Neural progenitor cell (in vitro differentiated cells): ENCODE measurements around the gene GOLGA7B.

ENCODE experiments used
- EZH2 ChIP-seq: fragments of 200-600 bp; sonication (generic); IDR thresholded peaks from 2 replicates; pipeline ENCODE4 v1.6.1; 2017; ENCODE audit warnings: antibody characterized with exemption, mild to moderate bottlenecking, moderate library complexity
- EZH2phosphoT487 ChIP-seq: fragments of 200-600 bp; sonication (generic); IDR thresholded peaks from 2 replicates; pipeline ENCODE4 v1.6.1; 2017; ENCODE audit warnings: antibody characterized with exemption
- TF ChIP-seq, protein P1 (sequence below): fragments of 200-600 bp; sonication (generic); IDR thresholded peaks from 2 replicates; pipeline ENCODE4 v1.5.1; 2017; ENCODE audit warnings: antibody characterized with exemption, mild to moderate bottlenecking

DNA sequence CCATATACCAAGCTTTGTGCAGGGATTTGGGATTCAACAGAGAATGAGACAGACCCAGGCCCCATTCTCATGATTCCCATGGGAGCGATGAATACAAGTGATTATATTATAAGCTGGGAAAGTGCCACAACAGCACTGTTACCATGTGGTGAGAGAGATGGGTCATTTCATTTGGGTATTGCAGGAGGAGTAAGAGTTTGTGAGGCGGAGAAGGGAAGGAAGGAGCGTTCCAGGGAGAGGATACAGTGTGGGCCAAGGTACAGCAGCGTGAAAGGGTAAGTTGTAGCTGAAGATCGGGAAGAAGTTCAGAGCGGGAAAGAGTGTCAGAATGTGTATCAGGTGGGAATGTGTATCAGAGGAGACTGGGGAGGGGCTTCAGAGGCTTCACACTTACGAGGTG is 38.5 kb downstream of the GOLGA7B start:
- TF ChIP-seq, protein P1, sequence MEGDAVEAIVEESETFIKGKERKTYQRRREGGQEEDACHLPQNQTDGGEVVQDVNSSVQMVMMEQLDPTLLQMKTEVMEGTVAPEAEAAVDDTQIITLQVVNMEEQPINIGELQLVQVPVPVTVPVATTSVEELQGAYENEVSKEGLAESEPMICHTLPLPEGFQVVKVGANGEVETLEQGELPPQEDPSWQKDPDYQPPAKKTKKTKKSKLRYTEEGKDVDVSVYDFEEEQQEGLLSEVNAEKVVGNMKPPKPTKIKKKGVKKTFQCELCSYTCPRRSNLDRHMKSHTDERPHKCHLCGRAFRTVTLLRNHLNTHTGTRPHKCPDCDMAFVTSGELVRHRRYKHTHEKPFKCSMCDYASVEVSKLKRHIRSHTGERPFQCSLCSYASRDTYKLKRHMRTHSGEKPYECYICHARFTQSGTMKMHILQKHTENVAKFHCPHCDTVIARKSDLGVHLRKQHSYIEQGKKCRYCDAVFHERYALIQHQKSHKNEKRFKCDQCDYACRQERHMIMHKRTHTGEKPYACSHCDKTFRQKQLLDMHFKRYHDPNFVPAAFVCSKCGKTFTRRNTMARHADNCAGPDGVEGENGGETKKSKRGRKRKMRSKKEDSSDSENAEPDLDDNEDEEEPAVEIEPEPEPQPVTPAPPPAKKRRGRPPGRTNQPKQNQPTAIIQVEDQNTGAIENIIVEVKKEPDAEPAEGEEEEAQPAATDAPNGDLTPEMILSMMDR = no peak
- TF ChIP-seq EZH2 (no peak), EZH2phosphoT487 (no peak)
